Stimulated activated CD8-positive, alpha-beta memory T cell treated with anti-CD3 and anti-CD28 coated beads, Interleukin-15, amount 100 ng/mL, for 4 hours (primary cell): ENCODE data around the gene IGSF10.

Experiments used
- DNase-seq, 2 donors: peaks; one replicate each; pipeline ENCODE4 v3.0.0-alpha.2; 2020; ENCODE audit warnings: low read depth in 2 of 2

IGSF10 gene

DNA sequence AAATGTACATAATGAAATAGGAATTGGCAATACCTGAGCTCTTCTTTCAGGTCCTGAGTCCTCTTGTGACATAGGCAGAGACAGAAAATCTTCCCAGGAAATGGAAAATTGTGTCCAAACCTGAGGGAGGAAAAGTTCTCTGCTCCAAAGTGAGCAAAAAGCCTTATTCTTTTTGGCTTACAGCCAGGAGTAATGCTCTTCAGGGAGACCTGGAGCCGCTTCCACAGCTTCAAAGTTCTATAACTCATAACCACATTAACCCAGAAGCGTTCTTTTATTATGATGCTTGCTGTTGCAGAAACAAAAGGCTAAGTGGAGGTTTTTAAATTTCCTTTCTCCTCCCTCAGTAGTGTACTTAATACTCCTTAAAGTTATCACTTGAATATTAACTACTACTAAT lies 633 bp downstream of the IGSF10 start:
- DNase-seq = no peak

DNA sequence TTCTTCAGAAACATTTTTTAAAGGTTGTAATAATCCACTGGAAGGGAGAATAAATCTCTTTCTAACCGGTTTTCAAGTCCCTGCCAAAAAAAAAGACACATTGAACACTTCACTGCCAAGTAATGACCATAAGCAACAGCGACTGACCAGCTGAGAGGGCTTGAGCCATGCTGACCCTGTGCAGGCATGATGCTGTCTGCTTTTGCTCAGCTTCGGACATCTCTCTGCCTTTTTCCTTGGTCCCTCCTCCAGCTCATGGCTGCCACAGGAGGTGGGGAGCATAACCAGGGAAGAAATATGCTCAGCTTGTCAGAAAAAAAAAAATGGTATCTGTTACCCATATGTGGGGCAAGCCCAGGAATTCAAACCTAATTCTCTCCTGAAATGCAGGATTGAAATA lies 1.5 kb downstream of the IGSF10 start:
- no peak for DNase-seq

DNA sequence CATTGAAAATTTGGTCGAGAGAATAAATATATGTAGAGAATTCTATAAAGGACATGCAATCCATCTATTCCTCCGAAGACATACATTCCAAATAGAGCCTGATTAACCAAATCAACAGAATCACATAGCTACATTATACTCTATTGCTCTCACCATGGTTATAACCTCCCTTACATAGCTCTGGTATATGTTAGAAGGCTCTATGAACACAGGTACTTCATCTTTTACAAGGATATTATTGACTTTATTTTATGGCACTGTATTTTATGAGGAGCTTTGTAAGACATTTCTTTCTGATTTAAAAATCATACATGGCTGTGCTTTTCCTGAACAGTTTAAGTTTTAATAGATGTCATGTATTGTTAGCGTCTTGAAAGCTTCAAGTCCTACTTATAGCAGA lies 4.8 kb downstream of the IGSF10 start:
- DNase-seq = no peak

DNA sequence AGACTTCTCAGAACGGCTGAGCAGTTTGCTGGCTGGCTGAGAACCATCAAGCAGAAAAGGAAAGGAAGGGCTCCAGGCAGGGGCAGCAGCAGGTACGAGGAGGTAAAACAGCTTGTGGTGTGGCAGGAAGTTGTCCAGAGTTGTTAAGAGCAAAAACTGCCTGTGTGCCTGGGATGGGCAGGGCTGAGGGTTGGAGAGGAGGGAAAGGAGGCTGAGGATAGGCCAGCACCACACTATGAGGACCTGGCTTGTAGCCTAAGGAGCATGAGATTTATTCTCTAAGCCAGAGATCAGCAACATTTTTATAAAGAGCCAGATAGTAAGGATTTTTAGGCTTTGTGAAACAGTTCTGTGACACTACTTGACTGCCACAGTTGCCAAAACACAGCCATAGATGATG lies 8.0 kb downstream of the IGSF10 start:
- DNase-seq = no peak

DNA sequence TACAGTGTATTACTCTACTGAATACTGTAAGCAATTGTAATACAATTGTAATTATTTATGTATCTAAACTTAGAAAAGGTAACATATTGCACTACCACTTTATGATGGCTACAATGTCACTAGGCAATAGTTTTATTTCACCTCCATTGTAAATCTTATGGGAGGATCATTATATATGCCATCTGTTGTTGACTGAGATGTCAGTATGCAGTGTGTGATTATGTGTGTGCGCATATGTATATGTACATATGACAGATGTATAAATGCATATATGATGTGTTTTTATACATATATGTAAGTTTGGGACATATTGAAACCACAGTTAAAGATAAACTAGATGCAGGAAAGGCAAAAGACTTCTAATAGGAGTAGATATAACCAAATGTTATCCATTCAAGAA lies 8.5 kb downstream of the IGSF10 start:
- DNase-seq = no peak

DNA sequence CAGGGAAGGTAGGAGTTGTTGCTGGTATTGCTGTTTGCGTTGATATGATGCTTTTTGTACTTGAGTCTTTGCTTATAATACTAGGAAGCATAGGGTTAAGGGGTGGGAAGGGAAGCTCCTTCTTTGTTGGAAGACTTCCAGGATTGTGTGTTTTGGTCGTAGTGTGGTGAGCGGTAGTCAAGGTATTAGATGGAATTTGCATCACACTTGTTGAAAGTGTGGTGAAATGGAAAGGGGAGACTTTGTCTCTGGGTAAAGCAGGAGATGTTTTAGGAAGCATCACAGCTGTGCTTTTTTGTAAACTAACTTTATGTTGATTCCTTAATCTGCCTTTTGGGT lies 14.9 kb downstream of the IGSF10 start:
- no peak for DNase-seq

DNA sequence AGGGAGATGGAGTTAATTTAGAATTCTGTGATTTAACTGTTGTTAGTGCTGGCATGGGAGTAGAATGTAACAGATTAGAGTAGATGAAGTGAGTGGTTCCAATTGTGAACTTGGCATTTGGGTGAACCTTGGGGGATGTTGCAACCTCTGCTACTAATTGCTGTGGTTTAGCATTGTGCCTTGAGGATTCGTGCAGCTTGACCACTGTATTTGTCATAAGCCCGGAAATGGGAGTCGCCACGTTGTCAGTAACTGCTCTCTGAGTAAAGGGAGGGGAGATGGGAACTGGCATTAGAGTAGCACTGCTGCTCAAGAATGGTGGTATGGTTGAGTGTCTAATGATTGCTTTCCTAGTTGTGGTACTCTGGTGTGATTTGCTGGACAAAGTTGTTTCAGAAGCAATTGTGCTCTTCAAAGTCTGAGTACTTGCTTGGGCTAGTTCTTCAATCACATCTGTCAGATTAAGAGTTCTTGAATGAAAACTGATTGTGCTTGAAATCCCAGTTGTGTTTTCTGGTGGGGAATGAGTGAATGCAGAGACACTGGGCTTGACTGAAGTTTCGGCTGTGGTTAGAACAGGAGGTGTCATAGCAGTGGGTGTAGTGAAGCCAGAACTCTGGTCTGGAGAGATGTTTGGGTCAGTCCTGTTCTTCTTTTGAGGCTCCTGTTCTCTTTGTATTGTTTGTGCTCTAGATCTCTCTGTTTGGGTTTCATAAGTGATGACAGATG lies 15.4 kb downstream of the IGSF10 start:
- DNase-seq = no peak

DNA sequence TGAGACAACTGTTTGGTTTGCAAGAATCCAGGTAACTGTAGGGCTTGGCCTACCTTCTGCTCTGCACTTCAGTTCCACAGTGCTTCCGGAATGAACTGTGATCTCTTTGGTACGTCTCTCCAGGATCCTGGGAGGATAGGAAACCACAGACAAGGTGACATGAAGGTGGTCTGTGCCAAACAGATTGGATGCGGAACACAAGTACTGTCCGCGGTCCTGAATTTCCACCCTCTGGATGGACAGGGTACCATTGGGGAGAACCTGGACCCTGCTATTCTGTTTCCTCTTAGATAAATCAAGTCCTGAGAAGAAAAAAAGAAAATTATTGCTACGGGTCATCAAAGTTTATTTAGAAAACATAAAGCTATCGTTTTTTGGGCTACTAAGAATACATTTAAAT lies 17.3 kb downstream of the IGSF10 start:
- no peak for DNase-seq

DNA sequence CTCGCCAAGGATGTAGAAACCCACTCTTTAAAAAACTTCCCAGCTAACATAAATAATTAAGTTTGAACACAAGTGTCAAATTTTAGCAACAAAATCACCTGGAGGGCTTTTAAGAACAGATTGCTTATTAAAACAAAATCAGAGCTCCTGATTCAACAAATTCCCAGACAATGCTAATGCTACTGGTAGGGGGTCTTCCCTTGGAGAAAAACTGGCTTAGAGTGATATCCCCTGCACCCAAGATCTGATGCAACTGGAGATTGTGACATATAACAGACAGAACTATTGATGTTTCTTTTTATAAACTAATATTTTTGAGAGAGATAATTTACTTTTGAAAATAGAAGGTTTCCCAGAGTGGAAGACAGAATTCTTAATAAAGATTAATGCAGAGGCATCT lies 19.9 kb downstream of the IGSF10 start:
- no peak for DNase-seq

DNA sequence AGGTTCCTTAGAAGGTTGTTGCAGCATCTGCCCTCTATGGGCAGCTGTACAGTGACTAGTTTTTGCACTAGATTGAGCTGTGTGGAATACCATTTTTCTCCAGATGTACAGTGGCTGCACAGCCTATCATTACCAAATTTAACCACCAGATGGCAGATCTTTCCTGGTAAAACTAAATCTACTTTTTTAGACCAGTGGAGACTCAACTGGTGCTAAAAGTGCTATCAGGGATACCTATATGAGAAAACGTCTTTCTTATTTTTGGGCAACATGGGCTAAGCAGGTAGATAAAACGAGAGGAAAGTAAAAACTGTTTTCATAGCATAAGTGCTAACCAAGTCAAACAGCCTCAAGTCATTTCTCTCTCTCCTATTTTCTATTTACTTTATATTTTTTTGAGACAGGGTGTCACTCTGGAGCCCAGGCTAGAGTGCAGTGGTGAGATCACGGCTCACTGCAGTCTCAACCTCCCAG lies 21.2 kb downstream of the IGSF10 start:
- DNase-seq = no peak

DNA sequence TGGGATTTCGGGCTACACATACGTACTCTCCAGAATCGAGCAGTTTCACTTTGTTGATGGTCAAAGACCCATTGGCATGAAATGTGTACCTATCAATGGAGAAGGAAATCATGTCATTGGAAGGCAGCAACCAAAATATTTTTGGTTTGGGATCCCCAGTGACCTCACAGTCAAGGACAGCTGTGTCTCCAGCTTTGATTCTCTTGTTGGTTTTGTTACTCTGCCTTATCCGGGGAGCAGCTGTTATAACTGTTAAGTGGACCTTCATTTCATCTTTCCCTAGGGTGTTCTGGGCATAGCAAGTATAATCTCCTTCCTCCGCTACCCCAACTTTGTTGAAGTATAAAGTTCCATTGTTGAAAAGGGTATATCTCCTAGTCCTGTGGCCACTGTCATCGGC lies 23.0 kb downstream of the IGSF10 start:
- no peak for DNase-seq

DNA sequence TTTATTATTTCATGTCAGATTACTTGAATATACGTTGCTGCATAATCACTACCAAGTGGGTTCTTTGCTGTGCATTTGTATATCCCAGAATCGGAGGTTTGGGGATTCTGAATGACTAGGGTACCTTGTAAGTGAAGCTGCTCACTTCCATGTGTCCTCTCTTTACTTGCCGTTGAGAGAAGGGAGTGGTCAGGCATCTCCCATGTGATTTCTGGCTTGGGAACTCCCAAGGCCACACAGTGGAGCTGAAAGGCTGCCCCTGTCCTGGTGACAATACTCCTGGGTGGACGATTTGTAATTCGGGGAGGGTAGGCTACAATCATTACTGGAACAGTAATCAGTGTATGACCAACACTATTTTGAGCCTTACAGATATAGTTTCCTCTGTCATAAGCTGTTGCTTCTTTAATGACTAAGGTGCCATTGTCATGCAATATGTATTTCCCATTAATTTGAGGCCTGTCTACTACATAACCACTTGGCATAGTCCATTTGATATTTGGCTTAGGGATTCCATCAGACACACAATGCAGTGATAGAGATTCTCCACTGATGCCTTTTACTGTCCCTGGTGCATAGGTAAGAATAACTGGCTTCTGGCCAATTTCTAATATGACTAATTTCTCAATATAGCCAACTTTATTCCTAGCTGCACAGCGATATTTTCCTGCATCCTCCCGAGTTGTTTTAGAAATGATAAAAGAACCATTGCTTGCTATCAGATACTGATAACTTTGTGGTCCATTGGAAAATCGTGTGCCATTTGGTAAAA lies 24.0 kb downstream of the IGSF10 start:
- no peak for DNase-seq

DNA sequence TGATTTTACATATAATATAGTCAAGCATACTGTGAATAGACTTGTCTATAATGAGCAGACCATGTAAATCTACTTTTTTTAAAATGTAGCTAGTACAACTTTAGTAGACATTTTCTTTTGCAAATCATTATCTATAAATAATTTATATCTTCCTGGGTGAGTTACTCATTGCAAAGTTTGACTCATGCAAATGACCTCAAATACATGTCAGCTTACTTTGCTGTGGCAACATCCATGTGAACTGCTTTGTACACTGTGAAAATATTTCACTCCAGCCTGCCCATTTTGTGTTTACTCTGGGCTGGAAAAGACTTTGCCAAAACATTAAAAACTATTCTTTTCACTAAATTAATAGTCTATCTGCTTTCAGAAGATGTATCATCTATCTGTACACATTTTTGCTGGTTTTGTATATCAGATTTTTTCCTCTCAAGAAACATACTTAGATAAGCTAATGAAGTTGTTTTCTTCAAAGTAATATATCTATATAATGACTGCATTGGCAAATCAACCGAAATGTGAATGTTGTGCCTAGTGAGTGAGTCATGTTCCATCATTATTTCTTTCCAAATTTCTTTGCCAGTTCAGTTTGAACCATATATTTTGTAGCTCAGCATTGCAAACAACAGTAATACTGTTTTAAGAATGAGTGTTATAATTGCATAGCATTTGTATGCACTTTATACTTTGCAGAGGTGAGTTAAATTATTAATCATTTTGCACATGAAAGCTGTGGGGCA lies 26.5 kb downstream of the IGSF10 start:
- no peak for DNase-seq

DNA sequence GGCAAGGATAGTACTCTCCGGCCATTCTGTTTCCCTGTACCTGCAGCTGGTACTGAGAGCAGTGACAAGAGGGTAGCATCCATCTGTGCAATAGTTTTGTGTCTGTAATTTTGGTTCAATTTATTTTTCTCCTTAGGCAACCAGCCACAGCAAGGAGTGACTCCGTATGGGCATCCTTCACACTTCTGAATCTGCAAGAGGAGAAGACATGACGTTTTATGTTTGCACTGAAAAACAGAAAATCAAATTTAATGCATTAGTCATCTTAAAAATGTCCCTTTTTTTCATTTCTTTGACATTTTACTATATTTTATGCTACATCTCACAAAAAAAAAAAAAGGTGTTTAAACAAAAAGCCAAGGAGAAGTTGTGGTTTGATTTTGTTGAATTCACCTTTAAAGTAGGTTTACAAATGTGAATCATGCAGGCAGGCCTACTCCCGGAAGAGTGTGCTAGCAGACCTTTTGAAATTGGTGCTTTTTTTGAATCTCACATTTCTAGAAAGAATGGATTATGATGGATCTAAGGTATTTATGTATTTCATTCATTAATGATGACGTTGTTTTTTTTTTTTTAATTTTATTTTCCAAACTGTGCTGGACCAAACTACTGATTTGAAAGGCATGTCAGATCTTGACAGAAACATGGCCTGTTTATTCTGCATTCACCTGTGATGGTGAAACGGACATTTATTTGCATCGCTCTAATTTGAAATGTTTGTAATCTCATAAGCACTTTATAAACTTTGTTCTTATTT lies 28.1 kb downstream of the IGSF10 start:
- no peak for DNase-seq

DNA sequence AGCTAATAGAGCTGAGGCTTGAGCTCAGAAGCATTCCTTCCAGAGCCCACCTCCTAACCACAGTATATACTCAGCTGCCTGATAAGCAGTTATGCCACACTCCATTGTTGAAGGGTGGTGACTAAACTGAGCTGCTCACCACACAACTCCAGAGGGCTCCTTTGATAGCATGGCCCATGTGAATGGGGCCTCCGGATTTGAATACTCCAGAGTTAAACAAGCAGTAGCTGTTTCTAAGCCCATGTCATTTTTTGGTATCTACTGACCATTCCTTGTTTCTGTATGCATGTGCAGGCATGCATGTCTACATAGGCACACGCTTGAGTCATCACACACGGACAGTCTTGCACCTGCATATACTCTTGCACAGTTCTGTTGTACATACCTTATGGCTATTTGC lies 28.9 kb downstream of the IGSF10 start:
- no peak for DNase-seq

DNA sequence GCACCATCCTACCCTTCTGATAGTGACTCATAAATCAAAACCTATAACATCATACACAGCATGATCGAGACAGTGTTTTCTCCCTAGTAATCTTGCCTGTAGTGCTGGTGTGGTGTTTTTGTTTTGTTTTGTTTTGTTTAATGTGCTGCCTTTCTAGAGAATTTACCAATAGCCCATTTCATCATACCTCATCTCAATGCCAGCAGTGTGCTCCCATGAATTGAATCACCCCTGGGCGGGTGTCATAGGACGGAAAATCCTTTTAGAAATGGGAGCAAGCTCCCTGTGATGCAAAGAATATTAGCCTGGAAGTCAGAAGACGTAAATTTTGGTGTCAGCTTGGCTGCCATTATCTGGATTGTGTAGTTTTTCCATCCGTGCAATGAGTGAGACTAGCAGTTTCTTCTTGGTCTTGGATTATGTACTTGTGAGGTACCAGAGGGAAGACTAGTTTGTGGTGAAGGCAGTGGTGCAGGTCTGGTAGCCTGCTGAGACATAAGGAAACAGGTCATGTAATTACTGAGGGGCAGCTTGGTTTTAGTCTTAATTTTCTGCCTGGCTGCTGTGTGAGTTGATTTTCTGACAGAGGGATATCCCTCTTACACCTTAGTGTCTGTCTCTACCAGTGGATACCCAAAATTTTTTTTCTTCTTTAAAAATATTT lies 29.9 kb downstream of the IGSF10 start:
- DNase-seq = no peak

DNA sequence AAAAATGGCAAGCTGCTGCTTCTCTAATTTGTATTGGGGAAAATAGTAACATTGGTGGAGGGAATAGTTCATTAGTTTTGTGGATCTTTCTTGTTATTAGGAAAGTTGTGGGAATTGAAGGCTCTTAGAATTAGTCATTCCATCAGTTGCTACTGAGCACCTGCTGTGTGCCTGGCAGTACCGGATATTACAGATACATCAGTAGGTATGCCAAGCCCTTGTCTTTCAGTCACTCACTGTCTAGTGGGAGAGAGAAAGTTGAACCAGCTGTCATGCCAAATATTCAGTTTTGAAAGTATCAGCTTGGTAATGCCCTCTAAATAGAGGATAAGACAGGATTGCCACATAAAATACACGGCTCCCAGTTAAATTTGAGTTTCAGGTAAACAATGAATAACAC lies 32.5 kb downstream of the IGSF10 start:
- DNase-seq = no peak

DNA sequence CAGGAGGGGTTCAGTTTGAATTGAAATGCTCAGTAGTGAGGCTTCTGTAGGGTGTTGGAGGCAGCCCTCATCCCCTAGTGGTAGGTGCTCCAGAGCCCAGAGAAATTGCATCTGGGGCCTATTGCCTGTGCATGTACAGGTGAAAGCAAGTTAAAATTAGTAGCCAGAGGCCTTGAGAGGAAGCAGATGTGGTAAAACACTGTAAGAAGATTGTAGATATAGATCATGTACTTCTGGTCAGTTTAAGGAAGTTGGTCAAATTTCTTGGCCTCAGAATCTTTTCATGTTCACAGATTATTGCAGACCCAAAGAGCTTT lies 34.6 kb downstream of the IGSF10 start:
- DNase-seq = no peak

DNA sequence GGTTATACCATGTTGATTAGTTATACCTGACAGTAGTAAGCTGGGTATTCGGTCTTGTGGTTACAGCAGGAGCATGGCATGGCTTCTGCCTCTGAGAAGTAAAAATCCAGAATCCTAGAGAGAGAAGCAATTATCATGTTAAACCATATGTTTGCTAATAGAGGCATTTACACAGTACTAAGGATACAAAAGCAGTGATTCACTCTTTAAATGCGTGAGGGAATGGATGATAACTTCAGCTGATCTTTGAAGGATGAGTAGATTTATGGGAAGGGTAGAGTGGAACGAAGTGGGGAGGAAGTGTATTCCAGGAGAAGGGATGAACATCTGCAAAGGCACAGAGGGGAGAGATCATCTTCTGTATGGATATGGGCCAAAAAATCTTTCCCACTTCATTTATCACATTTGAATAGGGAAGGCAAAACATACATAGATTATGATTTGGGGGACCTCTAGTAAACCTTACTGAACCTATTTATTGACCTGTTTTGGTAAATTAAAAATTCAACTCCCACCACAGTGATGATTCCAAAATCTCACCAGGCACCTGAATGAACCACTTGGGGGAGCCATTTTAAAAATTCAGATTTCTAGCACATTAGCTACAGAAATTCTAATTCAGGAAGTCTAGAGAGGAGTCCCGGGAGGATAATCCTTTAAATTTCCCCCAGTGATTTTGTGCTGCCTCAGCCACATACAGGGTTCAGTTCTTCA lies 35.1 kb downstream of the IGSF10 start:
- DNase-seq = no peak

DNA sequence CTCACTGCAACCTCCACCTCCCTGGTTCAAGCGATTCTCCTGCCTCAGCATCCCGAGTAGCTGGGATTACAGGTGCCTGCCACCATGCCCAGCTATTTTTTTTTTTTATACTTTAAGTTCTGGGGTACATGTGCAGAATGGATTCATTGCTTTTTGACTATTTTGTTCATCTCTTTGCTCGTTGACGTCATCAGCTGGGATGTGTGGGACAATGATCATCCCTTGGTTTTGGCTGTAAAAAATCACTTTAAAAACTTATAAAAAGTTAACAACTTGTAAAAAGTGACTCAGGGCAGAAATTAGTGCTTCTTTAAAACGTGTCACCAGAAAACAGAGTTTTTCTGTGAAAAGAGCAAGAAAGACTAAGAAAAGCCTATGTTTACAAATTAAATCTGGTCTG lies 37.8 kb downstream of the IGSF10 start:
- no peak for DNase-seq

DNA sequence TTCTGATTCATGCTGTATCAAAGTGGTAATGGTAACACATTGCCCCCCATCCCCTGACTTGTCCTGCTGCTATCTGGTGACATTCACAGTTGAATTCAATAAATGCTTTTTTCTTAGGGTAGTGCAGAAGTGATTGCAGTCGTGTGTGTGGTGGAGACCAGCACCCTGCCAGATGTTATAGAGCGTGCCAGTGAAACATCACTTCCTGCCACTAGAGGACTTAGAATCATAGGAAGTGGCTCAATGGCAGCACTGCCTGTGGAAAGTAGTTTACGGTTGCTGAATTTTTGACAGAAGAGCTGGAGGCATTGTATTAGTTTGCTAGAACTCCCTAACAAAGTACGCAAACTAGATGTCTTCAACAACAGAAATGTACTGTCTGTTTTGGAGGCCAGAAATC lies 38.9 kb downstream of the IGSF10 start:
- DNase-seq = no peak
